Ishikawa (cell line): ENCODE results near the gene MEIS1.
A peak's percentile ranks its signal among the peaks of the same experiment; 100 is the strongest.

Source experiments
- CEBPB ChIP-seq: IDR thresholded peaks from 2 replicates; pipeline ENCODE4 v1.6.1; 2012
- CREB1 ChIP-seq: IDR thresholded peaks from 2 replicates; pipeline ENCODE4 v1.6.1; 2012; ENCODE audit warnings: low read depth
- EGR1 ChIP-seq: IDR thresholded peaks from 2 replicates; pipeline ENCODE4 v1.6.1; 2012
- EP300 ChIP-seq: IDR thresholded peaks from 2 replicates; pipeline ENCODE4 v1.6.1; 2012; ENCODE audit warnings: borderline replicate concordance
- FOXM1 ChIP-seq: IDR thresholded peaks from 2 replicates; pipeline ENCODE4 v1.6.1; 2012; ENCODE audit warnings: low read depth, borderline replicate concordance
- NFIC ChIP-seq: IDR thresholded peaks from 2 replicates; pipeline ENCODE4 v1.6.1; 2012
- RAD21 ChIP-seq: IDR thresholded peaks from 2 replicates; pipeline ENCODE4 v1.6.1; 2012; ENCODE audit warnings: low read depth
- REST ChIP-seq: IDR thresholded peaks from 2 replicates; pipeline ENCODE4 v1.6.1; 2012; ENCODE audit warnings: low read depth, mild to moderate bottlenecking
- TAF1 ChIP-seq: IDR thresholded peaks from 2 replicates; pipeline ENCODE4 v1.6.1; 2012; ENCODE audit warnings: low read depth, mild to moderate bottlenecking
- TCF12 ChIP-seq: IDR thresholded peaks from 2 replicates; pipeline ENCODE4 v1.6.1; 2012; ENCODE audit warnings: low read depth
- TEAD4 ChIP-seq: IDR thresholded peaks from 2 replicates; pipeline ENCODE4 v1.6.1; 2012
- USF1 ChIP-seq: IDR thresholded peaks from 2 replicates; pipeline ENCODE4 v1.6.1; 2012
- YY1 ChIP-seq: IDR thresholded peaks from 2 replicates; pipeline ENCODE4 v1.6.1; 2012; ENCODE audit warnings: low read depth
- ZBTB7A ChIP-seq: IDR thresholded peaks from 2 replicates; pipeline ENCODE4 v1.6.1; 2012; ENCODE audit warnings: low read depth
- TF ChIP-seq, protein P1 (sequence below): IDR thresholded peaks from 2 replicates; pipeline ENCODE4 v1.6.1; 2012

The MEIS1 gene

DNA sequence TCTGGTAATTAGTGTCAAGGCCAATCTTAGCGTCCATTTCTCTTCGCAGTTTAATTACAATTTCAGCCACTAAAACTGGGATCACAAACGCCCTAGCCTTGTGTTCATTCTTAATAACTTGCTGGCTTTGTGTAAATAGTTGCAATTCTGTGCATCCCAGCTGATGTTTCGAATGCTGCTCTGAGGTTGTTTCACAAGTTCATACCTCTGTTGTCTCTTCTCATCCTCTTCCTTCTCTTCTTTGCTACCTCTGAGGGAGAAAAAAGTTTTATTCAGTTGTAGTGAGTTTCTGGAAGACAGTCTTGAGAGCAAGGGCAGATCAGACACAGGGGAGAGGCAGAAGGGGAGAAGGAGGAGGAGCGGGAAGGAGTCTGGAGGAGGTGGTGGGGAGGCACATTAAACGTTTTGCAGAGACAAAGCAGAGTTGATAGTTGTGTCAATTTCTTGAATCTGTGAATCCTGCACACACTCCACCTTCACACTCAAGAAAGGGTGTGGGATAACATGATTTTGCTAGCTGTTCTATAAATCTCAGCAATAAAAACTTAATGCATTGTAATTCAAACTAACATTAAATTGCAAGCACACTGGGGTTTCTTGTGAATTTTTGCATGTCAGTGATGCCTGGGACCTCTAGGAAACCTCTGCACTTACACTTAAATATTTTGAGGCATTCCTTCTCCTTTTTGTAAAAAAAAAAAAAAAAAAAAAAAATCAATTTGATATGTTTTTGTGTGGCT lies 6.8 kb downstream of the MEIS1 start:
- no peak for TF ChIP-seq EP300
- no peak for TF ChIP-seq FOXM1
- TF ChIP-seq ZBTB7A = no peak
- TF ChIP-seq CEBPB = no peak
- no peak for TF ChIP-seq EGR1

DNA sequence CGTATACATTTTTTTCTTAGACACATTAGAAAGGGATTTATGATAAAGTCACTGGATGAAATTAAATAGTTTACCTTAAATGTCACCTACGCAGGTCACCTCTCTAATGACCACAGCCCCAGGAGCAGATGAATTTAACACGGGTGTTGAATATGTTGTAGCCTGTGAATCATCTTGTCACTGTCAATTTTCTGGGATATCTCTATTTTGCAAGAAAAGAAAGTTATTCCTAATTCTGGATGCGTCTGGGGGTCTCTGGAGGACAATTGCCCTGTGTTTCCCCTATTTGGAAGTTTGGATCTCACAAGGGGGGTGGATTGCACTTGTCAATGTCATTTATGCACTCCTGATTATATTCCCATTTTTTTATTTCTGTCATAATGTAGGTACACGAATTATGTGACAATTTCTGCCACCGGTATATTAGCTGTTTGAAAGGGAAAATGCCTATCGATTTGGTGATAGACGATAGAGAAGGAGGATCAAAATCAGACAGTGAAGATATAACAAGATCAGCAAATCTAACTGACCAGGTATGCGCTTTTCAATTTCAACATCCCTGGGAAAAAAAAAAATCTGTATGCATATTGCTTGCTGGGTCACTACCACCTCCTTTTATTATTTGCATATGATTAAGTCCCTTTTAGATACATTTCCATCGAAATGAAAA lies 7.7 kb downstream of the MEIS1 start:
- TF ChIP-seq TCF12 (no peak), RAD21 (no peak), TAF1 (no peak), USF1 (no peak), REST (no peak), CEBPB (no peak)

DNA sequence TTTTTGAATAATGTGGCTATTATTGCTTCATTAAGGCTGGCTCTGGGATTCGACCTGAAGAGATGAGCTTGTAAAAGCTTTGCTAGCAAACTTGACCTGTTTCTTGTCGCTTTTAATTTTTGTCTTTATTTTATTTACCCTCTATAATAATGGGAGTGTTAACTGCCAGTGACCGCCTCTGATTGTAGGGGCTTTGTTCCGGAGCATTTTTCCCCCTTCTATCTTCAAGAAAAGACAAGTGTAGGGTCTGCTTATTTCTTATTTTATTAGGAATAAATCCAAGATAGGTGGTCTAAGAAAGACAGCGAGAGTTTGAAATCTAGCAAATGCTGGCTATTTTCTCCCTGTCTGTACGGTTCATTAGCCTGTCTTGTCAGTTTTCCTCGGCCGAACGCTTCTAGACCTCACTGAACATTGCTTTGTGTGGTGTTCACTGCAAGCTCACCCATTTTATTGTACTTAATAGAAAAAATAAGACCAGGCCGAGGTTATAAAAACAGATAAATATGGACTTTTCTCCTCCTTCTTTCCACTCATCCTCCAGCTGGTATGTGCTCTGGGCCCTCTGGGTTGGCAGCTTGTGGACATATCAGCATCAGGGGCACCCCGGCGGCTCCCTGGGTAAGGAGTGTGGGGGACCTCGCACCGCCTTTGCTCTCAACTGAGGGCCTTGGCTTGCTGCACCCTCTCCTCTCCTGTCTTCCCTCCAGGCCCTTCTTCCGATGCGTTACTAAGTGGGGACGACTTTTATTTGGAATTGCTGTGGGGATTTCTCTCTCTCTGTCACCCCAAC lies 8.5 kb downstream of the MEIS1 start:
- TF ChIP-seq ZBTB7A = no peak
- TF ChIP-seq NFIC = no peak
- 0 out of 2 replicates have a peak, but pooled peaks have one; percentile 7 for TF ChIP-seq TAF1
- TF ChIP-seq, protein P1, sequence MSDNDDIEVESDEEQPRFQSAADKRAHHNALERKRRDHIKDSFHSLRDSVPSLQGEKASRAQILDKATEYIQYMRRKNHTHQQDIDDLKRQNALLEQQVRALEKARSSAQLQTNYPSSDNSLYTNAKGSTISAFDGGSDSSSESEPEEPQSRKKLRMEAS = no peak
- no peak for TF ChIP-seq FOXM1

GRCh38 chr2:66443979-66444861 lies 9.3 kb downstream of the MEIS1 start:
- TF ChIP-seq TCF12 (no peak), TAF1 (0 out of 2 replicates have a peak, but pooled peaks have one; percentile 23), CREB1 (no peak), NFIC (no peak), USF1 (no peak), CEBPB (no peak), EP300 (no peak), FOXM1 (no peak), ZBTB7A (no peak), RAD21 (no peak), REST (no peak), YY1 (no peak), TEAD4 (no peak), EGR1 (no peak)
- TF ChIP-seq, protein P1 = 0 out of 2 replicates have a peak, but pooled peaks have one; percentile 41
